T-helper 1 cell (primary cell): ENCODE measurements around the gene BTBD16.

Experiments
- DNase-seq, 5 donors: peaks; one replicate each; pipeline ENCODE4 v3.0.0-alpha.2; 2012 to 2020
- total RNA-seq, 4 donors: gene quantifications; one replicate each; lab custom pipeline; 2026; lab: John Stamatoyannopoulos, UW

BTBD16 gene
- 0 reads per million in 4 donors for total RNA-seq

DNA sequence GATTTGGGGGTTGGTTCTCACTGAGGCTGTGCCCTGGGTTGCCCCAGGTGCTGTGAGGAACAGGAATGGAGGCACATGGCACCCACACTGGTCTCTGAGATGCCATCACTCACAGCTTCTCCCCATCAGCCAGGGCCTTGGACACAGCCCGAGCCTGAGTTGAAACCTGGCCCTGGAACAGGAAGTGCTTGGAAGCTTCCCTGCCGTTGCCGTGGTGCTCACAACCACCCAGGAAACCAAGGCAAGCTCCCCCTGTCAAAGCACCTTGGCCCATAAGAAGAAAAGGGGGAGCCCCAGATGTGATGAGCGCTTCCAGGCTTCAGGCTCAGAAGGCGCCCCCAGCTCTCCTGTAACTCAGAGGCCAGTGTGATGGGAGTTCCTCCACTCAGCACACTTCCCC is at the start of gene BTBD16:
Gene BTBD16, plus strand, starts transcription at position 221 of the 400 bp plus-strand sequence. CDS start 3,786 bp downstream, outside the sequence.
- DNase-seq = no peak

DNA sequence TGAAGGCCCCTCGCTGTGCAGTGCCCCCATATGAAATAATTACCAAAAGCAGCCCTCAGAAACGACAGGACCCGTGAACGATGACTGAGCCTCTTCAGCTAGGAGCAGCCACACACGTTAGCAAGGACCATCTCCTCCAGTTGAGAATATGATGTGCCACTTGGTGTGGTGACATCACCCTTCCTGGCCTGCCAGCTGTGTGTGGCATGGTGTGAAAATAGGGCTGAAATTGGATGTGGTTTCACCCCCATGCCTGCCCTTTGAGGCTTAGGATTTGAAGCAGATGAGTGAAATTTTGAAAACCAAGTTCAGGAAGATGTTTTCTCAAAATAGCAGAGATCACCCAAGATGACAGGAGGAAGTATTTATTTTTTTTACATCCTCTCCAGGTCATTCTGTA is 49.1 kb upstream of the BTBD16 start:
- DNase-seq = no peak

DNA sequence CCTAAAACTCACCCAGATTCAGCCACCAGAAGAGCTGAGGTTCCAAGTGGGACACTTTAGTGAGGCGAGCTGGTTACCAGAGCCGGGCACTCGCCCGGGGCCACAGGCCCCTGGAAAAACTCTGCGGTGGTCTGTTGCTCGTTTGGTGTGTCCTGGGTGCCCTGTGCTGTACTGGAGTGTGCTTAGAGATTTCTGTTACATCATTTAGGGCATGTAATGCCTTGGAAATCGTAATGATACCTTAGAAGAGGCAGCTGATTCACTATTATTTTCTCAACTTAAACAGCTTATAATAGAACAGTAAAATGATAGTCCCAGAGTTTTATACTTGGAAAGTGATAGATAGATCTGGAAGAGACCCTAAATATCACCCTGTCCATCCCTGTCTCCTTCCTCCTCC is 48.5 kb upstream of the BTBD16 start:
- no peak for DNase-seq

DNA sequence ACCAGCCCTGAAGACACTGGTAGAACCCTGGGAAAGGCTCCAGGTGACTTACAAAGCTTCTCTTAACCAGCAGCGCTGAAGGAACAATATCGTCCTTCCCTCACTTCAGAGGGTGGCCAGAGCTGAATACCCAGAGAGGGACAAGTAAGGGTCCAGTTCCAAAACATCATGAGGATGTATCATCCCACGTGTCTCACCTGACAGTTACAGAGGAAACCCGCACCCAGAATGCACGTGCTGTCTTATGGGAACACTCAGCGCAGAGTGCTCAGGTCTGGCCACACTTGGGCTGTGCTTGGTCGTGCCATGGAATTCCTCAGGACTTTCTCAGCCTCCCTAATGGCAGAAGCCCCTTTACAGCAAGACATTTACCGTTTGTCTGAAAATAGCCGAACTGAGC is 46.9 kb upstream of the BTBD16 start:
- no peak for DNase-seq

DNA sequence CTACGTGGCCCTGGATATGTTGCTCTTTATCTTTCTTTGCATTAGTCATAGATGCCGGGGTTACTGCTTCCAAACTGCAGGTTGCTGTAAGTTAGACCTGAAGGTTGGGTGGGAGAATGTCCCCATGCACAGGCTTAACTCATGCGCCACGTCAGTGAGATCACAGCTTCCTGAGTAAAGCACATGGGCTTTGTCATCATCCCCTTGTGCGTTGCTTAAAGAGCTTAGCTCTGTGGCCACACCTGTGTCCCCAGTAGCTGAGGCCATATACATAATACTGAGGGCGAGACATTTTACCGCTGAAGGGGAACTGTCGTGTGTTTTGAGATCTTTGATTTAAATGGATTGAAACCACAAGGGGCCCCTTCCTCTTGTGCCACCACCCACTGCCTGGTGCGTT is 45.8 kb upstream of the BTBD16 start:
- no peak for DNase-seq

DNA sequence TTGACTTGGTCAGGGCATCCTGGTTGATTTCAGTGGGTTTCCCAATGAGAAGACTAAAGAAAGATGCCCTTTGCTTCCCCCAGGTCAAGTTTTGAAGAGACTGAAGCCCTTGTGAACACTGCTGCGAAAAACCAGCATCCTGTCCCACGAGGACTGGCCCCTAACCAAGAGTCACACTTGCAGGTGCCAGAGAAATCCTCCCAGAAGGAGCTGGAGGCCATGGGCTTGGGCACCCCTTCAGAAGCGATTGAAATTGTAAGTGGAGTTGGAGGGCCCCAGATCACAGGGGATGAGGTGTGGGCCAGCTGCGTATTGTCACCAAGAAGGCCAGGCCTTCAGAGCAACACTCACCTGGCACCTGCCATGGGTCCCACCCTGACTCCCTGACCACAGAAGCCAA is 43.3 kb upstream of the BTBD16 start:
- no peak for DNase-seq

DNA sequence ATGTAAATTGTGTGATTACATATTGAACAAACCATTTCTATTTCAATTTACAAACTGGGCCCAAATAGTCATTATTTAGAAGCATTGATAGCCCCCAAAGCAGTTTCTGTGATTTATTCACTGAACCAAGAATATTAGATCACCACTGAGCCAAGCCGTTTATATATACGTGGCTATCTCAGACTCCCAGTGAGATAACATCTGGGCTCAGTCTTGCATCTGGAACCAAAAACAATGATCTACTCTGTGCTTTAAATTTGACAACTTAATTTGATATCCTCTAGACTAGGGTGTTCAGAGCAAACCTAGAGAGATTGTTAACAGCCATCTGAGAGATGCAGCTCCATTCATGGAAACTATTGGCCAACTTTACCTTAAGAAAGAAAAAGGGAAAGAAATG is 41.4 kb upstream of the BTBD16 start:
- DNase-seq = no peak

DNA sequence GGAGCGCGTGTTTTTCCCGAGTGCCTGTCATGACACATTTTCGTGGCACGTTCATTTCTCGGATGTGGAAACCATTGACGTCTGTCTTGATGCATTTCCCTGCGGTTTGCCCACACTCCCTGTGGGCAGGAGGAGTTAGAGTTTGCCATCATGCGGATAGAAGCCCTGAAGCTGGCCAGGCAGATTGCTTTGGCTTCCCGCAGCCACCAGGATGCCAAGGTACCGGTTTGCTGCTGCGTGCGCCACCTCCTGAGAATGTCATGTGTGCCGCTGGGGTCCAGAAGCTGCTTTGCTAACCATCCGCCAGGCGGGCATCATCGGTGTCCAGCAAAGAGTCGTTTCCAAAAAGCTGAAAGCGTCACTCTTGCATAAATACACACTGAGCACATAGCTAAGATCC is 40.9 kb upstream of the BTBD16 start:
- no peak for DNase-seq

DNA sequence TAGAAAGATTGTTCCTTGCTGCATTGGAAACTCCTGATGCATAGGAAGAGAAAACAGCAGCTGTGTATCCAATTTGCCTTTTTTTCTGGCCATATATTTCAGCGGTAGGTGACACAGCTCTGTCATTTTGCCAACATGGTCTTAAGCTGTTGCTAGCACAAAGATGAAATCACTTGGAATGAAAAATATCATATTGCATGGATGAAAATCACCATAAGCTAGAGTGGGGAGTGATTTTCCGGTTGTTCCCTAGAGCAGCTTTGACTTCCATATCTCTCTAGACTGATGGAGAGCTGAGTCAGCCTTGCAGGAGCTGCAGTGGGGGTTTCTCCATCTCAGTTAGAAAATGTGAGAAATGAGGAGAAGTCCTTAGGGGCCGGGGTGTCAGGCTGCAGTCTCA is 38.3 kb upstream of the BTBD16 start:
- no peak for DNase-seq

DNA sequence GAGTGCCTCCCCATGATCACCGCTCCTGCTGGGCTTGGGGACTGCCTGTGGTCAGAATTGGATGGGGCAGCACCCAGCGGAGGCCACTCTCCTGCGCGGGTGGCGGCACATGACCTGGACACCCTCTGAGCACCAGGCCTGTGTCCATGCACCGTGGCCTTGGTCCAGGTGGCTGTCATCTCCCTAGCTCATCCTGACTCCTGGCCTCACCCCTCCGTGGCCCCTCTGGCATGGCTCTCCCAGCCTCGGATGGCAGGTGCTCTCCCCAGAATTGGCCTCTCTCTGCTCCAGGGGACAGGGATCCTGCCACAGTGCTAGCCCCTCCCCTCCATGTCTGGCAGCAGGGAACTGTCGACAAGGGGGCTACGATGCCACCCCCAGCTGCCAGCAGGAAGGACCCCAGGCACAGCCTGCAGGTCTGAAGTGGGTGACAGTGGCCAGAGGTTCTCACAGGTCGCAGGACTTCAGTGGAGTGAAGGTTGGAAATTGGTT is 37.2 kb upstream of the BTBD16 start:
- no peak for DNase-seq

DNA sequence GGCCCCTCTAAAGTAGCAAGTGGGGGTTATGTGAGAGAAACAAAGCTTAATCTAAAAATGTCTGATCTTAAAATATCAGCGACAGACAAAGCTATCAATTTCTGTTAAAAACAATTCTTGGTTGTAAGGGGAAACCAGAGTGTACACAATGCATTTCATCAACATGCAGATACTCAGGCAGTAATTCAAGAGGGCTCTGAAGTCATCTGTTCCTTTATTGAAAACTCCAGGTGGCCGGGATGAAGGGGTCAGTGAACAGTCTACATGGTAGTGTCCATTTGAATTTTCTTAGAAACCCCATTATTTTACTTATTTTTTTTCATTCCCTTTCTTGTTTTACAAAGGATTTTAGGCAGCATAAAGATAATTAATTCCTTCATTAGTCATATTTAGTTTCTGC is 36.7 kb upstream of the BTBD16 start:
- DNase-seq = no peak

DNA sequence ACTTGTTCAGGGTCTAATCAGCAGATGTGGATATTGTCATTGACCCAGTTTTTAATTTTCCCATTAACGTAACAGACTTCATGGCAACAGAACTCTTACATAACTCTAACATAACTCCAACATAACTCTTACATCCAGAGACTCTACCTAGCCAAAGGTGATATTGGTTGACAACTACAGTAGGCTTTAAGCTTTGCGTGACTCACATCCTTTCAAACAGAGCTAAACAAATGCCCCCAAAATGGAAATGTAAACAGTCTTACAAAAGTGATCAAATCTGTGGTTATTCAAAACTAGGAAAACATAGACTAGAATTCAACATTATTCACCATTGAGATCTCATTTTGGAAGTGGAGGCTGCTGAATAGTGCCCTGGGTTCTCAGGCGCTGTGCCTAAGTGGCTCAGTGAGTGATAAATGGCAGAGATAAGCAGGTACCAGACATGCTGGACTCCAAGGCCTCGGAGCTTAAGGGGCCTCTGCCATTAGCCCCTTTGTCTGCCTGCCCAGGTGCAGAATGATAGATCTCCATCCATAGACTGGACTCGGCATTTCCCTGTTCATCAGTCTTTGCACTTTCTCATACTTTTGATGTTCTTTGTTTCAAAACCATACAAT is 34.3 kb upstream of the BTBD16 start:
- no peak for DNase-seq

DNA sequence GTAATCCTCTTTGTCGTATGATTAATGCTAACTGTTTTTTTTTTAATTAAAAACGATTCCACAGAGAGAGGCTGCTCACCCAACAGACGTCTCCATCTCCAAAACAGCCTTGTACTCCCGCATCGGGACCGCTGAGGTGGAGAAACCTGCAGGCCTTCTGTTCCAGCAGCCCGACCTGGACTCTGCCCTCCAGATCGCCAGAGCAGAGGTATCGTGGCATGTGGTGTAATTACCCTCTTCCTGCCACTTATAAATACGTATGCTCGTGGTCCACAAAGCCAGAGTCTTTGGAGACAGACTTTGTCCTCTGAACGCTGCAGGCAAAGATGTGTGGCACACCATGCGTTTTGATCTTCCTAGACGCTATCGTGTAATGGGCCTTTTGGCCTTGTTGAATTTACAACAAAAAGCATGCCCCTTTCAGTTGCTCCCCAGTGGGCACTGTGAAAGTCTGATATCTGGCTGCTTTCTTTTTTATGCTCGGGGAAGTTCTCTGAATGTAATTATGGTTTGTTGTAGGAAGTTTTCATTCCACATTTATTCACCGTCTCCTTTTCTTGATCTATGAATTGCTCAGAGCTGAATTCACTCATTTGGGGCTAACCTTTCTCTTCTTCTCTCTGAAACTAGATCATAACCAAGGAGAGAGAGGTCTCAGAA is 33.6 kb upstream of the BTBD16 start:
- no peak for DNase-seq

DNA sequence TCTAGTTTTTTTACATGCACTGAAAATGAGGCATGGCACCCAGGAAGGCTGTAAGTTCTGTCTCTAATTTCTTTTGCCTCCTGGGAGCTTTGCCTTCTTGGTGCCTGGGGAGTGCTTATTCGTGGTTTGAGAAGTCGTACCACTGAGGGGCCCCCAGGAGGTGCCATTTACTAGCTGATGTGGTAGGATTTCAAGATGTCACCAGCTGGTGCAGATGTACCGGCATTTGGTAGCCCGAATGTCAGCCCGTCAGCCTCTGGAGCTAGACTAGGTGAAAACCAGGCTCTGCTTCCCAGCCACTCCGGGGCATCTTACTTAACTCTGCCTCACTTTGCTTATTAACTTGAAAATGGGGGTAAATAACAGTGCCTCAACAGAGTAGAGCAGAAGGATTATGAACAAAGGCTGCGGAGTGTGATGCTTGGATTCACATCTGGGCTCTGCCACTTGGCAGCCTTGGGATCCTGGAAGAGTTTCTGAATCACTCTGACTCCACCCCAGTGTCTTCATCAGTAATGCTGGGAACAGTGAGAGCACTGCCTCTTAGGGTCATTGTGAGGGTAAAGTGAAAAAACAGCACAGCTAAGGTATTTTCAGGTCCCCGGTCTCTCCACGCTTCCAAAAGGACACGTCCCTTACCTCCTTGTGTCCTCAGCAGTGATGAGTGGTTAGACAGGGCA is 31.4 kb upstream of the BTBD16 start:
- no peak for DNase-seq

DNA sequence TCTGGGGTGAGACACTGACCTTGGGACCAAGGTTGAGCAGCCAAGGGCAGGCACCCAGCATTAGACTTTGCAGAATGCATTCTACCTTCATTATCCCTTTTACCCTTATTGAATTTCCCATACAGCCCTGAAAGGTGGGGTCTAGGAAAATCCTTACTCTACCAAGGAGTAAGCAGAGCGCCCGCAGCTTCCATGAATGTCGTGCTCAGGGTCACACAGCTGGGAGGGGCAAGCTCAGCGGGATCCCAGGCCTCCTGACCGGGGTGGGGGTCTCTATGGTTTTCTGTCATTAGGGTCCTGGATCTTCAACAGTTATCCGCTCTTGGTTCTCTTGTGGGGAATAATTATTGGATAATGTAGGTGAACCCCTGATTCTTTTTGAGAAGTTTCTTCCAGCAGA is 30.7 kb upstream of the BTBD16 start:
- no peak for DNase-seq

DNA sequence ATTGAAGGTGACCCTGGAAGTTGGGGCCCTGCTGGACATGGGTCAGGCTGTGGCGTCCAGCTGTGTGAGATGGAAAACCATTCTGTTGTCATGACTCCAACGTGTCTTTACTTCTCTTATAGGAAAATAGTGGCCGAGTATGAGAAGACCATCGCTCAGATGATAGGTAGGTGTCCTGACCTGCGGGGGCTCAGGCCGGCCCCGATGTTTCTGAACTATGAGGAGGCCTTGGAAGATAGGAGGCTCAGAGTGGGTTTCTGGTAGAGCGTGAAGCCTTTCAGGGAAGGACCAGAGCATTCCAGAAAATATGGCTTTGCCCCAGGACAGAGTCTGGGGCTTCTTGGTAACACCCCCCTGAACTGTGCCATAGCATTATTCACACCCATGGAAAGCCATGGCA is 29.3 kb upstream of the BTBD16 start:
- no peak for DNase-seq

DNA sequence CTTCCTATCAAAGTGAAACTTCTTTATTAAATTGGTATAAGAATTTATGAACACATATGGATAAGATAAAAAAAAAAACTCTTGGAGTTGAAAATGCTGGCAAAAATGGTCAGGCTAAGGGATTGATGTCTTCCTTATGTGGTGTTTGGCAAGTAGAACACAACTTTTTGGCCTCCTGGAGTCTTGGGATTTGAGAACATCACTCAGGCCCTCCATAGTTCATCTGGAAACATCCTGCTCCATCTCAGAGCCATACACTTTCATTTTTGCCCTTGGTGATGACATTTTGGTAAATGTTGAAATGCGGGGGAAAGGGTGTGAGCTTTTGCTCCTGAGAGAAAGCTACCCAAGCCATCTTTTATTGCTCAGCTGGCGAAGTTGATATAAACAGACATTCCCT is 27.5 kb upstream of the BTBD16 start:
- DNase-seq = no peak

DNA sequence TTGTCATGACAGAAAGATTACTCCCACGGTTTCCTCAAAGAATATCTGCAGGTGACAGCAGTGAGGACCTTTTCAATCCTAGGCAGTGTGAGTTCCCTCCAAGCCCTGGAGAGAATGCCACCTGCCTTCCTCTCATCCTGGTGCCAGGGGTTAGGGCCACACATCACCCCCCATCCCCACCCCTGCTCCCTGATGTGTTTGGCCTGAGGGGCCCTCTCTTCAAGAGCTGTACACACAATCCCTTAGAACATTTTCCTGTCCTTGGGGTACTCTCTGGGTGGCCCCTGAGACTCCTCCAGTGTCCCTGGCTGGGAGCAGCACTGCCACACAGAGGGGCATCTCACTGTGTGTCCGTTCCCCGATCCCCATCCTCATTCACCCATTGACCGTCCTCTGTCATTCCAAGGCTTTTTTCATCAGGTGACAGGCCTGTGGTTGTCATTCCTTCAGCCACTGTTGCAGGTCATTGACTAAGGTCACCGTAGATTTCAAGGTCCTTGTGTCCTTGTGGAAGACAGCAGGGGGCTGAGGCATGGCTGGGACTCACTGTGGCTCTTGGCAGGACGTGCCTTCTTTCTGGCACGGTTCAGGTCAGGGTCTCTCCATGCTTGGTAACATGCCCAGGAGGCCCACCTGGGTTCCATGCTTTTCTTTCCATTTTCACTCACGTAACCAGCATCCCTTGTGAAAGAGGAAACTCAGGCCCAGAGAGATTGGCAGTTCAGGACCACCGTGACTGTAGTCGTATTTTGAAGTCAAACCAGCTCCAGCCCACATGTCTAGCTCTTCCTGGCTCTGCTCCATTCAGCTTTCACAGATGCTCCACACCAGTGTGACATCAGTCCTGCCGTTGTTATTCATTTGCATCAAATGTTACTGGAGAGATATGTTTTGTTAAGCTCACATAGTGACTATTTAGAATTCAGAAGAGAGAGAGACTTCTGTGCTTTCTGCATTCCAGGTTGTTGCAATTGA is 26.8 kb upstream of the BTBD16 start:
- no peak for DNase-seq

DNA sequence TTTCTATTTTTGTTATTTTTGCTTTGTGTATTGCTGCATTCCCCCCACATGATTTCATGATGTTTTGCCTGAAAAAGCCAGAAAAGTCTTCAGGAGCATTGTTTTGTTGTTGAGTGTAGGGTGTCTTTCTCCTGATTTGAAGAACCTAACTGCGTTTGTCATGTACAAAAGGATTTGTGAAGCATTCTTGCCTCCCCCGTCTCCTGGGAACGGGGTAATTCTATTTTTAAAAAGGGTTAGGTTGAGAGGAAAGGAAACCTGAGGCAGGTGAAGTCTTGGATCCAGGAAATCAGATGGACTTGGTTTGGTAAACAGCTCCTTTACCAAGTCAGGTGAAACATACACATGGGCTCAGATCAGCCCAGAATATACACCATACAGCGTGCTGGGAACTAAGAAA is 26.0 kb upstream of the BTBD16 start:
- DNase-seq = no peak

DNA sequence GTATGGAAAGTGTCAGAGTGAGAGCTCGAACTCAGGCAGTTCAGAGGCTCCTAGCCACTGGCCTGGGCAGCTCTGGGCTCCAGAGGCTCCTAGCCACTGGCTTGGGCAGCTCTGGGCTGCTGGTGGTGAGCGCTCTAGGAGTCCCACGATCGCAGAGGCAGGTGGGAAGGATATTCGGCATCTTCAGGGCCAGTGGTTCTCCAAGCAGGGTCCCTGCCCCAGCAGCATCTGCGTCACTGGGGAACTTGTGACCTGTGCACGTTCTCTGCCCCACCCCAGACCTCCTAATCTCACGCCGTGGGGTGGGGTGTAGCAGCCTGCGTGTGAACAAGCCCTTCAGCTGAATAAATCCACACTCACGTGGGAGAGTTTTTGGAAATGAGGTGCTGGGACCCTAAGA is 25.2 kb upstream of the BTBD16 start:
- no peak for DNase-seq

DNA sequence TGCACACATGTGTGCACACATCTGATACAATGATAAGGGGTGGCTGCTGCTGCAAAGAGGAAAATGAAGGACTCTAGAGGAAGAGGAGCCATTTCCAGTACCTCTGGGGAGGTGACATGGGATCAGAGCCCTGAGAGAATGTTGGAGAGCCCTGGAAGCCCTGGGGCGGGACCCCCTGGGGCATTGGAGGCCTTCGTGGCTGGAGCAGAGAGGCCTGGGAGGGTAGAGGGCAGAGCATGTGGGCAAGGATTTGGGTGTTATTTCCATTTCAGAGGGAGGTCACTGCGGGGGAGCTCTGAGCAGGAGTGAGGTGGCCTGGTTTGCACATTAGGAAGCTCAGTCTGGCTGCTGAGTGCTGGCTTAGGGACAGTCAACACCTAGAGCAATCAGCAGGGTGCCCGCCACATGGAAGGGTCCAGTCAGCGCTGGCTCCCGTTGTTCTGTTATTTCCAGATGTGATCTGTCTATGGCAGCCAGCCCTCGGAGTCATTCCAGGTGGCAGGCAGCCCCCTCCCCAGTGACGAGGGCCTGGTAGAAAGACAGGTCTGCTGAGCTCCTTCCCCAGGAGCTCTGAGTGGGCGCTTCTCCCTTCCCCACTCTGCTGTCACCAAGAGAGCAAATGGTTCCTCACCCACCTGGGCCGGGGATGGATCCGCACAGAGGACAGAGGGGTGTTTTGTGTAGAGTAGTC is 24.1 kb upstream of the BTBD16 start:
- no peak for DNase-seq
